IPS DF 4.7 (cell line): ENCODE measurements around the gene NEK1.

Source experiments
- DNase-seq: peaks from one replicate; pipeline ENCODE4 v3.0.0-alpha.2; 2013; ENCODE audit warnings: low spot score; ENCODE audit errors: extremely low read depth

Gene NEK1, protein sequence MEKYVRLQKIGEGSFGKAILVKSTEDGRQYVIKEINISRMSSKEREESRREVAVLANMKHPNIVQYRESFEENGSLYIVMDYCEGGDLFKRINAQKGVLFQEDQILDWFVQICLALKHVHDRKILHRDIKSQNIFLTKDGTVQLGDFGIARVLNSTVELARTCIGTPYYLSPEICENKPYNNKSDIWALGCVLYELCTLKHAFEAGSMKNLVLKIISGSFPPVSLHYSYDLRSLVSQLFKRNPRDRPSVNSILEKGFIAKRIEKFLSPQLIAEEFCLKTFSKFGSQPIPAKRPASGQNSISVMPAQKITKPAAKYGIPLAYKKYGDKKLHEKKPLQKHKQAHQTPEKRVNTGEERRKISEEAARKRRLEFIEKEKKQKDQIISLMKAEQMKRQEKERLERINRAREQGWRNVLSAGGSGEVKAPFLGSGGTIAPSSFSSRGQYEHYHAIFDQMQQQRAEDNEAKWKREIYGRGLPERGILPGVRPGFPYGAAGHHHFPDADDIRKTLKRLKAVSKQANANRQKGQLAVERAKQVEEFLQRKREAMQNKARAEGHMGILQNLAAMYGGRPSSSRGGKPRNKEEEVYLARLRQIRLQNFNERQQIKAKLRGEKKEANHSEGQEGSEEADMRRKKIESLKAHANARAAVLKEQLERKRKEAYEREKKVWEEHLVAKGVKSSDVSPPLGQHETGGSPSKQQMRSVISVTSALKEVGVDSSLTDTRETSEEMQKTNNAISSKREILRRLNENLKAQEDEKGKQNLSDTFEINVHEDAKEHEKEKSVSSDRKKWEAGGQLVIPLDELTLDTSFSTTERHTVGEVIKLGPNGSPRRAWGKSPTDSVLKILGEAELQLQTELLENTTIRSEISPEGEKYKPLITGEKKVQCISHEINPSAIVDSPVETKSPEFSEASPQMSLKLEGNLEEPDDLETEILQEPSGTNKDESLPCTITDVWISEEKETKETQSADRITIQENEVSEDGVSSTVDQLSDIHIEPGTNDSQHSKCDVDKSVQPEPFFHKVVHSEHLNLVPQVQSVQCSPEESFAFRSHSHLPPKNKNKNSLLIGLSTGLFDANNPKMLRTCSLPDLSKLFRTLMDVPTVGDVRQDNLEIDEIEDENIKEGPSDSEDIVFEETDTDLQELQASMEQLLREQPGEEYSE (N-terminal part only)

DNA sequence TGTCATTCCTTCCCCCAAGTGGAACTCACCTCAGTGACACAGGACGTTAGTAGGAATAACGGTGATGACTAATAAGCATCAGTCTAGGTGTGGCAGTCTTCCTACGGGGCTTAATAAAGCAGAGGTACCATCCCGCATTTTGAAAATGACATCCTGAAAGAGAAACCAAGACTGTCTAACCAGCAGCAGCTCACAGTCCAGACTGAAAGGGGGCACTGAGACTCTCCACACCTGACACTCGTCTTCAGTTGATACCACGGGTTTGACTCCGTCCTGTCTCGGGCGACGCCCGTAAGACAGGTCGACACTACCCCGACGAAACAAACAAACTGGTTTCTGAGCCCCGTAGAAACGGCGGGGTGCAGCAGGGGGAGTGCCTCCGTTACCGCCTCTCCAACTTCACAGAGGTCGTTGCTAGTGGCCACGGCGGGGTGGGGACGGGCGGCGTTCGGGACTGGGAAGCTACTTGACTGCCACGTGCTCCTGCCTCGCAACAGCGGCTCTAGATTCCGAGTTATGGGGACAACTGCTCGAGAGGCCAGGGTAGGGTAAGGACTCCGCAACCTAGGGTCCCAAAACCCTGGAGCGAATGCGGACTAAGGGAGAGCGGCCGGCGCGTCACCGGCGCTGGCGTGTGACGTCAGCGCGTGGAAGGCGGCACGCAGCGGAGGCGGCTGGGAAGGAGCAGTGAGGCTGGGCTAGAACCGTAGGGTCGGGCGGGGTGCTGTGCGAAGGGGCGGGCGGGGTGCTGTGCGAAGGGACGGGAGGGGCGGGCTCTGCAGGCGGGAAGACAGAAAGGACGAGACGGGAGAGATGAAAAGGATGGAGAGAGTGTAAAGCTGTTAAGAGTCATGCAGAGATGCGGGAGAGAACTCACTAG is at the start of gene NEK1:
NEK1 (minus strand) TSS at position 593 of the 880 bp plus-strand sequence. CDS start 9,953 bp downstream, outside the sequence.
- no peak for DNase-seq

DNA sequence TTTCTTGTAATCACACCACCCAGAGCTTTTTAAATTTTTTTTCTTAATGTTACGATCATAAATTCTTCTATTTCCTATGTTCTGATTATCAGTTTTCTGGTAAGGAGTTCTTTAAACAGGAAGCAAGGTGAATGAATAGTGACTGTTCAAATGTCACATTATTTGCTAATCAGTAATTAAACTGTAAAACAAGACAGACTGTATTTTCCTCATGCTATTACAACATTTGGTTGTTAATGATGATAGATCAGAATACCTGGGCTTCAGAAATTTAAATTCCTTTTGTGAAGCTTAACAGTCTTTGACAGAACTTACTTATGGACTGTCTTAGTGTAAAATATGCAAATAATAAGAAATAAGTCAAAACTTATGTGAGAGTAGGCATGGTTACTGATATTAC is 49.4 kb upstream of the NEK1 start:
- DNase-seq, result no peak

DNA sequence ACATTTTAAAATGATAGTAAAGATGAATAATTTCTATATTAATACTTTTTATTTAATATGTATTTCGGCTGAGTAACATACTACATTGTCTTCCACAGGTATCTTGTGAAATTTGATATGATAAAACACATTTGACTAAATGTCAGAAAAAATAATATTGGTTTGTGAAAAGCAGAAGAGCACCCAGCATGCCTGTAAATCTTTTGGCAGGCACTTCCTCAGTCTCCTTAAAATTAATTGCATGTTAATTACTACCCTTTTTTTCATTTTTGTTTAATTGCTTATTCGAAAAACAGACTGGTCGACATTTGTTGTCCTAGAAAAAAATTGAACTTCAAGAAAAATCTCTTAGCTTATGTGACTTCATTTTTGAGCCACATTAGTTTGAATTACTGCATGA is 48.5 kb upstream of the NEK1 start:
- no peak for DNase-seq

DNA sequence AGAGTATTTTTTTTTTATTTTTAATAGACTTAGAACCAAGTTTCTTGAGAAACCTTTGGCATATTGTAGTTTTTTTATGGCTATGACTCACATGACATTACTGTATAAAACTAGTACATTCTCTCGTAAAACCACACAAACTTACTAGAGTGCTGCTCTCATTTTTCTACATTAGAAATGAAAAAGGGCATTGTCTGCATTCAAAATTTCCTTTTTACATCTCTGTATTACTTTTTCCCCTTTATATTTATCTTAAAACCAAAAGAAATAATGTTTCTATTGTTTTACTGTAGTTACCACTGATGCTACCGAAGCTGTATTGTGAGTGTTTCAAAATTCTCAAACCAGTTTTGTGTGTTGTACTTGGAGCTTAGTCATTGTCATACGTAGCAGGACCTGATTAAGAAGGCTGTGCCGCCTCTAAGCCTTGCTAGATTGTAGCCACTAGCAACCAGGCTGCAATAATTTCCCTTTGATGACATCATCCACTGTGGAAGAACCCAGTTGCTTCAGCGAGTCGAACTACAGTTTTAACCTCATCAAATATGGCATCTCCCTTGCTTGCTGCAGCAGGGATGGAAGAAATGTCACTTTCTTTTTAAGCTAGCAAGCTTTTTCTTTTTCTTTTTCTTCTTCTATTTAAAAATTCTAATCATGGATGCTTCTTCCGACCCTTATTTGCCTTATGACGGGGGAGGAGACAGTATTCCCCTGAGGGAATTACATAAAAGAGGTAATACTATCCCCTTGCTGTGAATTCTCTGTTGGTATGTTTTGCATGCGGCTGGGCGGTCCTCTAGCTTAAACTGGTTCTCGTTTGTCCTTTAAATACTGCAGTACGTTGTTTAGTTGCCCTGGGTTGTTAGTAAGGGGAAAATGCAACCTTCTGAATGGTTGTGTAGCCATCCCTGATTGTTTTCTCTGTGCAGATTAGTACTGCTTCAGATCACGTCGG is 47.6 kb upstream of the NEK1 start:
- DNase-seq, result peak; percentile 36

DNA sequence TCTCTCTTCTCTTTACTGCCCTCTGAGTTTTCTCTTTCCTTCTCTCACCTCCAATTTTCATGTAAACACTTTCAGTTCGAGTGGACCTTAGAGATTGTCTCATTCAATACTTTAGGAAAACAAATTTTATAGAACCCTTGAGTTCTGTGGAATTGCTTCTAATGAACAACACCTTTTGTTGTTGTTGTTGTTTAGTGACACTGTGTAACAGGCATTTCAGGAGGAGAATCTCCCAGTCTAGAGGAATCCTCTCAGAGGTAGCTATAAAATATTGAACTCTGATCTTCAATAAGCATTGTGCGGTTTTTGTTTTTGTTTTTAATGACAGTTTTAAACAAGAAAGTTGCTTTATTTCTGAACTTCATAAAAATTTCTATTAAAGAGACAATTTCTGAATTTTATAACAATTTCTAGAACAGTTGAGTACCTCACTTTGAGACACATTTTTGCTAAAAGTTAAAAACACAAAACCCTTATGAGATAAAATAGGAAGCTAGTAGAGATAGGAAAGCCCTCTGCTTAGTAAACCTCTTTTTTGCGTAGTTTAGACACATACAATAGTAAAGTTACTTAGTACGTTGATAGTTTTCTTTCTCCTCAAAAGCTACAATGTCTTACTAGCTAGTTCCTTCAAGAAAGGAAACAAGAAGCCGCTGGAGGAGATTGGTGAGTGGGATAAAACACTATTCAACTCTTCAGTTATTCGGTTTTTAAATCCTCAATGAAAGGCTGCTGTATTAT is 46.8 kb upstream of the NEK1 start:
- DNase-seq, result no peak

DNA sequence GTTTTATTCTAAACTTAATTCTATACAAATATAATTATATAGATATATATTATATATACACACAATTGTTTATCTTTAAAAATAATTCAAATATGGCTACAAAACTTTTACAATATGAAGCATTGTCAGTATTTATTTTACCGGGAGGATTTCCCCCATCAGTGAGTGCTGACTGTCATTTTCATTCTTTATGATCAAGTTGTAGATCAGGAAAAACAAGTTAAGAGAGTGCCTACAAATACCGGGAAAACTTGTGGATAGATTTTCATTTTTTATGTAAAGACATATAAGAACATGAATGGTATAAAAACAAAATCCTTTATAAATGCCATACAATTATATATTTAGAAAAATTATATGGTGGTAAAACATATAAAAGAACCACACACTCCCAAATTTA is 45.8 kb upstream of the NEK1 start:
- DNase-seq, result no peak

DNA sequence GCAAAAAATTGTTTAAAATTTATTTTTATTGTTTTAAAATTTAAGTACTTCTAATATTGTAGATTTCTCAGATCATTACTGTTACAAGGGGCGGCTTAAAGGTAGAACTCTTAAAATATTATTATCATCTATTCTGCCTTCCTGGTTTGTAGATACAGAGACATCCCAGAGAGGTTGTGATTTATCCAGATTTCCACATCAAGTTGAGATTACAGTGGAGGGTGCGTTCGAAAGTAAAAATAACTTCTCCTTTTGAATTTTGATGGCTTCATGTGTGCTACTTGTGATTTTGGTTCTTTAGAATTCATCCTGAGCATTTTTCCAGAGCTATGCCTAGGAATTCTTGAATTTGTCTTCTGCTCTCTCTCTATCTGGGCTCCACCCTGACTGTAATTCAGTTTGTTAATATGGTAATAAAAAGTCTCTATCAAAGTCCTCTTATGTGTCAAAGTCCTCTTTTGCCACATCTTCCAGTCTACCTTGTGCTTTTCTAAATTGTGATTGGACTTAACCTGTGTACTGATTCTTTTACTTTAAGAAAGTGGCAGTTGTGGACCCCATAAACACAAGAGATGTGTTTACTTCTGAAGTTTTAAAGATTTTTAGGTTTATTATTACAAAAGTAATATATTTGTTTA is 45.2 kb upstream of the NEK1 start:
- DNase-seq, result no peak

DNA sequence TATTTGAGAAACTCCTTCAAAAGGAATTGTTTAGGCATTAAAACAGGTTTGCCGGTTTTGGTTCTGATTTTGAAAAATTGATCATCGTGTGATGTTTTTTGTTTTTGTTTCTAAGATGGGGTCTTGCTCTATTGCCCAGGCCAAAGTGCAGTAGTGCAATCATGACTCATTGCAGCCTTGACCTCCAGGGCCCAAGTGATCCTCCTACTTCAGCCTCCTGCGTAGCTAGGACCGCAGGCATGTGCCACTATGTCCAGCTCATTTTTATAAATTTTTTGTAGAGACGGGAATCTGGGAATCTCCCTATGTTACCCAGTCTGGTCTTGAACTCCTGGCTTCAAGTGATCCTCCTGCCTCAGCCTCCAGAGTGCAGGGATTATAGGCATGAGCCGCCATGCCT is 43.0 kb upstream of the NEK1 start:
- no peak for DNase-seq

DNA sequence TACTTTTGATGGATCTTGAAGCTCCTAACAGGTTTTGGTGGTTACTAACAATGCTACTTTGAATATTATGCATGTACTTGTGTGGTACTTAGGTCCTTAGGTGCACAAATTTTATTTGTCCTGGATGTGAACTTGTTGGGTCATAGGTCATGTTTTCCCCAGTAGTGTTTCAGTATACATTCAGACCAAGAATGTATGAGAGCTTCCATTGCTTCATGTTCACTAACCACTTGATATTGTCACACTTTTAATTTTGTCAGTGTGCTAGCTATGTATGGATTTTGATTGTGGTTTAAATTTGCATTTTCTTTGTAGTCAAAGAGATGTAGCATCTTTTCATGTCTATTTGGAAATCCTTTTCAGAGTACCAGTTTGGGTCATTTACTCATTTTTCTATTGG is 40.2 kb upstream of the NEK1 start:
- no peak for DNase-seq

DNA sequence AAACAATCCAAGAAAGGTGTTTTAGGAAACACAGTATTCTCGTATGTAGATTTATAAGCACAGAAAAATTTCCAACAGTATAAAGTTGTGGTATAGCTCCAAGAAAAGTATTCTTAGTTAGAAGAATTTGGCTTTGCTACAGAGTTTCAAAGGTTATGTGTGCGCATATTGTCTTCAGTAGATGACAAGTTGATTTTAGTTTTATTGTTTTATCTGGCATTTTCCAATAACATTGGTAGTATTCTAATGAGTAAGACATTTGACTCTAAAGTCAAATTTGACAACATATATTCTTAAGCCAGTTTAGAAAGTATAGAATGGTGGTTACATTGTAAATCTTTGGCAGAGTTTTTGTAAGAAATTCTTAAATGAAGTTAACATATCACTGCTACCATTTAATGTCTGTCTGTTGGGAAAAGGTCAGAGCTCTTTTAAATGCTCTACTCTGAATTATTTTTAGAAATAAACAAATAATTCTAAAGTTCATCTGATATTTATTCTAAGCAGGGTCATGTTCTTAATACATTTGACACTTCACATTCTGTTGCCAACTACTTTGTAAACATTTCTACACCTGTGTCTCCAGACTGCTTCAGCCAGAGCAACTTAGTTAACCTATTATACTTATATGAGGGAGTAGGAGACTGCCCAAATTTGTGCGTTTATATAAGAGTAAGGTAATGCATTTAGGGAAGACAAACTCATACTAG is 38.0 kb upstream of the NEK1 start:
- DNase-seq, result no peak

DNA sequence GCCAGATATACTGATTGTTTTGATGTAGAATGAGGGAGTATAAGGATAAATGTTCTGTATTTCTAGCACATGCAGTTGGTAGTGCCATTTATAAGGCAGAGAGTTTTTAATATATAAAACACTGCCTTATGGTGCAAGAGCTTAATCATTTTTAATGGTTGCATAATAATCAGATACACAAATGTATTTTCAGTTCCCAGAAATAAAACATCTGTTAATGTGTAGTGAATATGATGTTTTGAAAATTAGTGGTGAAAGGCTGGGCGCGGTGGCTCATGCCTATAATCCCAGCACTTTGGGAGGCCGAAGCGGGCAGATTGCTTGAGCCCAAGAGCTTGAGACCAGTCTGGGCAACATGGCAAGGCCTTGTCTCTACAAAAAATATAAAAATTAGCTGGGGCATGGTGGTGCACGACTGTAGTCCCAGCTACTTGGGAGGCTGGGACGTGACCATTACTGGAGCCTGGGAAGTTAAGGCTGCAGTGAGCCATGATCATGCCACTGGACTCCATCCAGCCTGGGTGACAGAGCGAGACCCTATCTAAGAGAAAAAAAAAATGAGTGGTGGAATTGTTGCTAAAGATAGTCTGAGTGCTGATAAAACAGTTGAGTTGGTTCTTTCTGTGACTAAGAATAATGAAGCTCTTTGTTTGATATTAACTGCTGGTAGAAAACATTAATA is 37.3 kb upstream of the NEK1 start:
- no peak for DNase-seq

DNA sequence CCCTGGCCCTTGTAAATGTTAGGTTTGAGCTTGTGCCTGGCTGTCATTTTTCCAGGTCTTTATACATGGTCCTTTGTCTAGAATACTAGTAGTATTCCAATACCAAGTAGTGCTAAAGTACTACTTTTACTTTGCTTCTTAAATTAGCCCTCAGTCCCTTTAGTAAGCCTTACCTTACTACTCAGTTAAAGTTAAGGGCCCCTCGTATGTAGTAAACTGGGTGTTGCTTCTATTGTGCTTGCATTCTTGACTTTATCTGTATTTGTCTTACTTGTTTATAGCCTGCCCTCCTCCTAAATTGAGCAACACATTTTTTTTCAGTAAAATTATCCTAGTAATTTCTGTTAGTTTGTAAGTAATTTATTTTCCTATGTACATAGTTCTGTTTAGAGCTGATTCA is 33.2 kb upstream of the NEK1 start:
- DNase-seq, result no peak

DNA sequence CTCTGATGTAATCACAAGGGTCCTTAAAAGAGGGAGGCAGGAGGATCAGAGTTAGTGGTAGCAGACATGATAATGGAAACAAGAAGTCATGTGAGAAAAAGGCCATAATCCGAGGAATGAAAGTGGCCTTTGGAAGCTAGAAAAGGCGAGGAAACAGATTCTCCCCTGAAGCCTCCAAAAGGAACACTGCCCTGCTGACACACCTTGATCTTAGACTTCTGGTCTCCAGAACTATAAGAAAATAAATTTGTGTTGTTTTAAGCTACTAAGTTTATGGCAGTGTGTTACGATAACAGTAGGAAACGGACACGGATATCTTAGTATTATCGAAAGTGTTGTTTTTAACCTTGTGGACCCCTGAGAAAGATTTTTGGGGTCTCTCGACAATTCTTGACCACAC is 32.4 kb upstream of the NEK1 start:
- no peak for DNase-seq

DNA sequence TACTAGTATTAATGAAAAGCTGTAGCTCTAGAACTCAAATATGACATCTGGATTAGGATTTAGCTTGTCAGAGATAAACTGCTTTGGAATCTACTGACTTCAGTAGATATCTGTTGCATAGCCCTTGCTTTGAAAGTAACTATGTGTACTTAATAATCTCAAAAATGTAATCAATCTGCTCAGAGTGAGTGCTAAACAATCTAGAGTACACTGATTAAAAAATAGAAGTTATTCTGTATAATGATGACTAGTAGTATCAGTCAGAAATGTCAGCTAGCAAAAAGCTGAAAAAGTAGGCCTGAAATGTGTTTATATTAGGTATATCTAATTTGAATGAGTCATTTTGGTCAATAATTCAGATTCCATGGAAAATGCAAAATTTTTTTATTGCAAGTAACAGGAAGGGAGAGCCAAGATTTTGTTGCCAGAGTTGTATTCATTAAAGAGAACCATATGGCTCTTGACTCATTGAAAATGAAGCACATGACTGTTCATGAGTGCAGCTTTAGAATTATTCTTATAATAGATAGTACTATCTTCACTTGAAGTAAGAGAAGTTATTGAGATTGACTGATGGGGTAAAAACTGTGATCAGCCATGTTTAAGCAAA is 28.0 kb upstream of the NEK1 start:
- no peak for DNase-seq

DNA sequence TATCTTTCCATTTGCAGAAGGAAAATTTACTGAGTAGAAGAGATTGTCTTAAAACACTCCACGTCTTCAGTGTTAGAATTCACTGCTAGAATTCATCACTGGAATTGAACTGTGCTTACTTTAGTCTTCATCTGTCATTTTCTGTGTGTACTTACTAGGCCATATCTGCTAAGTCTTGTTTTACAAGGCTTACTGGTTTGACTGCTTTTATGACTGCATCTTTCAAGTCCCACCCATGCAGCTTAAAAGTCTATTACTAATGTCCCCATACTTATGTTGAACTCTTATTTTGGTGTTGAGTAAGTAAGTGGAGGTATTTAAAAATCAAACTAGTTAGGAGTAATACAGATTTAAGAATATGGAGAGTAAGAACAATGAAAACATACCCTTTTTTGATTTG is 22.6 kb upstream of the NEK1 start:
- no peak for DNase-seq

DNA sequence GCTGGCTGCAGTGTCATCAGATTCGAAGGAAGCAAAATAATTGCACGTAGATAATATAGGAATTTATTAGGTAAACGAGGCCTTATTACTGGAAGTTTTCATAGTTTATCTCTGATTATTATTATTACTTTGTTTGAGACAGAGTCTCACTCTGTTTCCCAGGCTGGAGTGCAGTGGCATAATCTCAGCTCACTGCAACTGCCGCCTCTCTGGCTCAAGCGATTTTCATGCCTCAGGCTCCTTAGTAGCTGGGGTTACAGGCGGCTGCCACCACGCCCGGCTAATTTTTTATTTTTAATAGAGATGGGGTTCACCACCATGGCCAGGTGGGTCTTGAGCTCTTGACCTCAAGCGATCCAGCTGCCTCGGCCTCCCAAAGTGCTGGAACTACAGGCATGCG is 20.5 kb upstream of the NEK1 start:
- DNase-seq, result no peak

DNA sequence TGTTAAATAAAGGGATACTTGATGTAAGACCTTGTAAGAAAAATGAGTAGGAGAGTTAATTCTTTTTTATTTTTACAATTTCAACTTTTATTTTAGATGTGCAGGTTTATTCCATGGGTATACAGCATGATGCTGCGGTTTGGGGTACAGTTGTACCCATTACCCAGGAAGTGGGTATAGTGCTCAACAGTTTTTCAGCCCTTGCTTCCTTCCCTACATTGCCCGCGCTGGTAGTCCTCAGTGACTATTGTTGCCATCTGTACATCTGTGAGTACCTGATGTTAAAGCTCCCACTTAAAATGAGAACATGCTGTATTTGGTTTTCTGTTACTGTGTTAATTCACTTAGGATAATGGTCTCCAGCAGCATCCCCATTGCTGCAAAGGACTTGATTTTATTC is 17.7 kb upstream of the NEK1 start:
- no peak for DNase-seq
